Mesothelial cell of epicardium (in vitro differentiated cells): ENCODE results near the gene PTPRQ. TPM values are rescaled to one million over a fixed set of nuclear protein-coding genes. Genes with fewer than 3 reads are reported as not detected.

ENCODE experiments used
- DNase-seq, 2 experiments: peaks; one replicate each; pipeline ENCODE4 v3.0.0; 2021; ENCODE audit warnings: low spot score in 2 of 2; ENCODE audit not compliant: unreplicated experiment in 2 of 2
- H3K27ac Mint-ChIP-seq: 2 replicates; pipeline ENCODE4 v1.8.0; 2021; ENCODE audit warnings: mixed read lengths
- H3K27me3 Mint-ChIP-seq: 2 replicates; pipeline ENCODE4 v1.8.0; 2021; ENCODE audit warnings: low read depth, mixed read lengths
- H3K36me3 Mint-ChIP-seq: 2 replicates; pipeline ENCODE4 v1.8.0; 2021; ENCODE audit warnings: mixed read lengths
- H3K4me1 Mint-ChIP-seq: 2 replicates; pipeline ENCODE4 v1.8.0; 2021; ENCODE audit warnings: mixed read lengths
- H3K4me3 Mint-ChIP-seq: 2 replicates; pipeline ENCODE4 v1.8.0; 2021; ENCODE audit warnings: mild to moderate bottlenecking, moderate library complexity, mixed read lengths
- H3K9me3 Mint-ChIP-seq: 2 replicates; pipeline ENCODE4 v1.8.0; 2021; ENCODE audit warnings: mixed read lengths
- CTCF ChIP-seq: fragments of 200-600 bp; sonication (generic); IDR thresholded peaks from one replicate; pipeline ENCODE4 v1.5.0; 2021; ENCODE audit warnings: antibody characterized with exemption; ENCODE audit not compliant: unreplicated experiment
- total RNA-seq: library from RNA; stranded (reverse); gene quantifications from 3 replicates; pipeline ENCODE4 v1.2.1, GENCODE V29; 2021

PTPRQ gene
- total RNA-seq, result 17.5 to 19.2 TPM (median 18.1 TPM) in 3 replicates

GRCh38 chr12:80443974-80444666 is at the start of gene PTPRQ:
TSS of gene PTPRQ (plus strand) at chr12:80444235. CDS start at chr12:80444346, 111 bp downstream.
- Mint-ChIP-seq H3K4me1 (peaks cover 50% of the 10 kb centered on the region), H3K4me3 (peak within 1 kb of the TSS; percentile 71), H3K36me3 (peaks cover 20% of the 10 kb centered on the region), H3K9me3 (peaks cover 17% of the 10 kb centered on the region), H3K27me3 (no peaks in the 10 kb centered on the region), H3K27ac (peak within 1 kb of the TSS; percentile 97)
- DNase-seq, result no peak
- no peak for TF ChIP-seq CTCF

- TF ChIP-seq CTCF, result no peak
- H3K4me1 Mint-ChIP-seq, result no peaks in the 10 kb centered on the region
Observed at GRCh38 chr12:80400571-80400991, 43.5 kb upstream of the PTPRQ start.

GRCh38 chr12:80401191-80401590 is 42.8 kb upstream of the PTPRQ start:
- Mint-ChIP-seq H3K27me3 (peaks cover 8% of the 10 kb centered on the region), H3K4me3 (no peak overlapping the region), H3K36me3 (no peaks in the 10 kb centered on the region), H3K27ac (no peak overlapping the region), H3K9me3 (peaks cover 9% of the 10 kb centered on the region), H3K4me1 (peaks cover 1% of the 10 kb centered on the region)
- DNase-seq, result no peak
- no peak for TF ChIP-seq CTCF

More at GRCh38 chr12:80400571-80400991, 43.5 kb upstream of the PTPRQ start:
- H3K27me3 Mint-ChIP-seq, result peaks cover 8% of the 10 kb centered on the region
- H3K27ac Mint-ChIP-seq, result no peak overlapping the region
- no peak overlapping the region for H3K4me3 Mint-ChIP-seq
- no peaks in the 10 kb centered on the region for H3K36me3 Mint-ChIP-seq
- DNase-seq, result no peak
- H3K9me3 Mint-ChIP-seq, result peaks cover 9% of the 10 kb centered on the region

- TF ChIP-seq CTCF, result no peak
- peaks cover 6% of the 10 kb centered on the region for H3K4me1 Mint-ChIP-seq
- no peak overlapping the region for H3K4me3 Mint-ChIP-seq
- H3K27me3 Mint-ChIP-seq, result peaks cover 10% of the 10 kb centered on the region
- H3K36me3 Mint-ChIP-seq, result no peaks in the 10 kb centered on the region
- no peak overlapping the region for H3K27ac Mint-ChIP-seq
- H3K9me3 Mint-ChIP-seq, result peaks cover 5% of the 10 kb centered on the region
- no peak for DNase-seq
Observed at GRCh38 chr12:80404629-80405028, 39.4 kb upstream of the PTPRQ start.

GRCh38 chr12:80406253-80406652 is 37.8 kb upstream of the PTPRQ start:
- no peaks in the 10 kb centered on the region for H3K9me3 Mint-ChIP-seq
- no peak overlapping the region for H3K4me3 Mint-ChIP-seq
- H3K4me1 Mint-ChIP-seq, result peaks cover 11% of the 10 kb centered on the region
- H3K27ac Mint-ChIP-seq, result no peak overlapping the region
- H3K36me3 Mint-ChIP-seq, result no peaks in the 10 kb centered on the region
- DNase-seq, result no peak
- H3K27me3 Mint-ChIP-seq, result peaks cover 4% of the 10 kb centered on the region
- no peak for TF ChIP-seq CTCF
